Measurements from ENCODE around the gene IL21.

Gene IL21

DNA sequence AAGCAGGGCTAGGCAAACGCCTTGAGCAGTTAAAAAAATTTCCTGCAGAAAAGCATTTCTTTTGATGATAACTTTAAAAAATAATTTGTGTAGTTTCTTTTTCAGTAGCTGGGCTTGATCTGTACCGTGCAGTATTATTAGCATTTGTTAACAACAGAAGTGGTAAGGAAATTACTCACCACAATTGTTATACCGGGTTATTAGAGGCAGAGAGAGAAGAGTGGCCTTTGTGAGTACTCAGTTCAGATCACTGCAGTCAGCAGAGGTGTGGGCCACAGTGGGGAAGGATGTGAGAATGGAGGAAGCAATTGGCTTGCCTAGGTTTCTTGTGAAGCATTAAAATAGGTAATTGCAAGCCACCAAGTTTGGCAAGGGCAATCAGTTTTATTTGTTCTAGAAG, 14.3 kb upstream of the IL21 start:
- DNase-seq, result no peak
- intact Hi-C loops (cut with DNase I), result no loop called here

DNA sequence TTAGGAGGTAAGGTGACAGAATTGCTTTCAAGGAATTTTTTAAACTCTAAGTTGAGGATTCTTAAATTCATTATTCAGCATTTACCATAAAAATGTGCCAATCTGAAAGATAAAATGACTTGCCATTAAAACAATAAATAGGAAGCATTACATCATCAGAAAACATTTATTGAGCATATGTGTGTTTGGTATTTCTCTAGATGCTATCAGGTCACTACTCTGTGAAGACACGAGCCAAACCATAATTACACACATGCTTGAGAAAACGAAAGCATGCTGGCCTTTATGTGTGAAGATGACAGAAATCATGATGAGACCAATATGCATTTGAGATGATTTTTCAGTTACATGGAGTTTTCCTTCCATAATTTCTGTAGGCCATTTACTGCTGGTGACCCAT, 12.3 kb upstream of the IL21 start:
- intact Hi-C loops (cut with DNase I), result no loop called here
- DNase-seq, result no peak

GRCh38 chr4:122632396-122633143, 11.7 kb upstream of the IL21 start:
- intact Hi-C loops (cut with DNase I), result no loop called here
- DNase-seq, result no peak

GRCh38 chr4:122625156-122625555, 4.3 kb upstream of the IL21 start:
- intact Hi-C loops (cut with DNase I), result no loop called here
- DNase-seq, result no peak

DNA sequence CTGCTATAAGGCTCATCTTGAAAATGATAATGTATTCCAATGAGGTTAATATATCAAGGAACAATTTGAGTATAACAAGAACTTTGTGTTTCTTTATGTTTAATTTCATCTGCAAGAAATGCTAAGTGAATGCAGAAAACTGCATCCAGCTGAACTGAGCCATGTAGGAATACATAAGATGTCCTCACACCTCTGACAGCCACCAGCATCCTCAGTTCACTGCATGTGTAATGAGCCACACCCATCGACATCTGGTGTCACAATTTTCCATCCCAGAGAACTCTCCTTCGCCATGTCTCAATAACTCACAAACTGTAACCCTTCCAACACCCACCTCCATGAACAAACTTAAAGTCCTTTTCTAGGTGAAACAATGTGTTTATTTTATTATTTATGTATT, 3.3 kb upstream of the IL21 start:
- intact Hi-C loops (cut with DNase I), result no loop called here
- no peak for DNase-seq

GRCh38 chr4:122623637-122624166, 2.8 kb upstream of the IL21 start:
- no peak for DNase-seq
- intact Hi-C loops (cut with DNase I), result no loop called here

DNA sequence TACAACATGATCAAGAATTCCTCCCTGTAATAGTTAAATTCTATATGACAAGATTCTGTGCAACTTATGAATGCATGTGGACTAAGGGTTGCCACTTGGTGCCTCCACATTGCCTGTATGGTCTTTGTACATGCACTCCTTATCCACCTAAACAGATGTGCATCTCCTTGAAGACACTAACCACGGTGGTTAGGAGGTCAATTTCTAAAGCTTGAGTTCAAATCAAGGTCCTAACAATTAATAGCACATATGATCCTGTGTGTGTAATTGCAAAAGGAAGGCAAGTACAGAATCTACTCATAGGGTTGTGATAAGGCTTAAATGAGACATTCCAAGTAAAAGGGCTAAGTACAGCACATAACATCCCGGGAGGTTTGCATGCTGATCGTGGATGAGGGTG, 1.5 kb upstream of the IL21 start:
- no peak for DNase-seq
- intact Hi-C loops (cut with DNase I), result no loop called here

DNA sequence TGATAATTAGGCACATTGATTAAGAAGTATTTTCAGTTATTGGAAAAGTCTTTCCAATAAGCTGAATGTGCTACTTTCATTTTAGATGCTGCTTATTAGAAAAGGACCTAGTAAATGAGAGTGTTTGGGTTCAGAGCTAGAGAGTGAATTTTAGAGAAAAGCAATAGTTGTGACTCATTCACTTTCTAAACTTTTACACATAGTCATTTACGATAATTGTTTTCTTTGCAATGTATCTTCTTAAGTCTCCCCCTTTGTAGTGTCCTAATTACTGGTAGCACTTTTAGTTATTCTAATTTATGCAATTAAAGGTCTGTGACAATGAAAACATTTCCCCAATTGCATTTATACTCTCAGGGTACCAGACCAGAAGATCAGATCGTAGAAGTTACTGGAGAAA, 1.3 kb downstream of the IL21 start:
- intact Hi-C loops (cut with DNase I), result no loop called here

GRCh38 chr4:122617597-122618593, 3.0 kb downstream of the IL21 start:
- DNase-seq, result no peak
- intact Hi-C loops (cut with DNase I), result no loop called here

More for the DNA sequence above, 1.3 kb downstream of the IL21 start:
- DNase-seq, result no peak

DNA sequence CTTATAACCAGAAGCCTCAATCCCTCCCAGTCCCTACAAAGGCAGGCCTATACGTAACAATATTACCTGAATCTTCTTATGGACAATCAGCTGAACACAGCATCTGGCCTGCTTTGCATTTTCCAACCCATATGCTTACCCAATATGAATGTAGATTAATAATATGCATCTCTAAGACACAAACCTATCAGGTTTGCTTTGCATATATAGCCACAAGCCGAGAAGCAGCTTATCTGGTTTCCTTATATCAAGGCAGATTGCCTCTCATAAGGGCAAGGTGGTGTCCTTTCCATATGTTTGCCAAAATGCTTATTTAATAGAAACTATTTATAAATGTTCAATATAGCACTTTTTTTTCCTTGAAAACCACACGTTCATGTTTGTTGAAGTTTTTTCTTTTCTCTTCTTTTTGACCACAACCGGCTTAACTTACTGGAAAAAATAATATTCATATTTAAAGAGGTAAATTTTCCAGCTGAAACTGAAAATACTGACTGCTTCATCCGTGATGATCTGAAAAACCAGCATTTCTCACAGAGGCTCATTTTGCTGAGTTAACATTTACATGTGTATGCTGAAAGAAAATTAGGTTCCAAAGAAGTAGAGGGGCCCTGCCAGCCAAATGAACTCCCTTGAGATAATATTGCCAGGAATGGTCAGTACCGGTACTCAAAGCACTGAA, 3.8 kb downstream of the IL21 start:
- no peak for DNase-seq
- intact Hi-C loops (cut with DNase I), result no loop called here

GRCh38 chr4:122614621-122615020, 6.2 kb downstream of the IL21 start:
- intact Hi-C loops (cut with DNase I), result no loop called here
- DNase-seq, result no peak

GRCh38 chr4:122612540-122612939, 8.3 kb downstream of the IL21 start:
- intact Hi-C loops (cut with DNase I), result no loop called here
- no peak for DNase-seq

GRCh38 chr4:122606364-122607043, 14.4 kb downstream of the IL21 start:
- DNase-seq, result no peak
- intact Hi-C loops (cut with DNase I), result loop anchor here (10.0 kb wide), 1 partner anchor 328 kb away; no protein-coding TSS in a partner anchor

DNA sequence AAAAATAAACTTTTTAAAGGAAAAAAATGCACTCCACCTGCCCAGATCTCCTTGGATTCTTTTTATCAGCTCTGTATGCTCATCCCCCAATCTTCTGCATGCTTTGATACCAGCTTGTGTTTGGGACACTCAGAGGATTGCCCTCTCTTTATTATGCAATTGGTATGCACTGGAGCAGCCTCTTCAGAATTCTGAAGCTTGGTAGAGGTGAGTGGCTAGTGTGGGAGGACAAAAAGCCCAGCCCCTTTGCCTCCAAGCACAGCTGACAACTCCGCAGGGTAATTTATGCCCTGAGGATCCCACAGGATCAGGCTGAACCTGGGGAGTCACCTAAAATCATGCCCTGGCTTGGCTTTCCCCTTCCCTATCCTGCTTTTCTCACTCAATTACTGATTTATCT, 16.7 kb downstream of the IL21 start:
- intact Hi-C loops (cut with DNase I), result loop anchor here (5.0 to 10.0 kb wide), 2 partner anchors 113 to 331 kb away; no protein-coding TSS in a partner anchor
- DNase-seq, result no peak

DNA sequence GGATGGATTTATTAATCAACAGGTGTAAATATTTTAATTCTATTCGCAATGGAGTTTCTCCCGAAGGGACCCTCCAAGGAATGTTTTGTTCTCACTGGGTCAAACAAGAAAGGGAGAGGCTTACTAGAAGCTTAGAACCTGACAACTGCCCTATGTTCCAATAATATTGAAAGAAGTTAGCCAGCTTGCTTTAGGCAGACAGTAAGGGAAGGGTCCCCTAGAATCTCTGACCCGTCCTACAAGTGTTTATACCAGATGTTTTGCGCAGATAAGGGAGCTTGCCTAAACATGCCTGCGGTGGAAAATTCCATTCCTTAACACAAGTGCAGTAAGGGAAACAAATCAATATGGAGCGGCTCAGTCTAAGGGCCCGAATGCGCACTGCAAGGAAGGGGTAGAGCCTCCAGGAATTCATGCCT, 17.7 kb downstream of the IL21 start:
- DNase-seq, result no peak
- intact Hi-C loops (cut with DNase I), result loop anchor here (5.0 to 10.0 kb wide), 2 partner anchors 114 to 332 kb away; no protein-coding TSS in a partner anchor

DNA sequence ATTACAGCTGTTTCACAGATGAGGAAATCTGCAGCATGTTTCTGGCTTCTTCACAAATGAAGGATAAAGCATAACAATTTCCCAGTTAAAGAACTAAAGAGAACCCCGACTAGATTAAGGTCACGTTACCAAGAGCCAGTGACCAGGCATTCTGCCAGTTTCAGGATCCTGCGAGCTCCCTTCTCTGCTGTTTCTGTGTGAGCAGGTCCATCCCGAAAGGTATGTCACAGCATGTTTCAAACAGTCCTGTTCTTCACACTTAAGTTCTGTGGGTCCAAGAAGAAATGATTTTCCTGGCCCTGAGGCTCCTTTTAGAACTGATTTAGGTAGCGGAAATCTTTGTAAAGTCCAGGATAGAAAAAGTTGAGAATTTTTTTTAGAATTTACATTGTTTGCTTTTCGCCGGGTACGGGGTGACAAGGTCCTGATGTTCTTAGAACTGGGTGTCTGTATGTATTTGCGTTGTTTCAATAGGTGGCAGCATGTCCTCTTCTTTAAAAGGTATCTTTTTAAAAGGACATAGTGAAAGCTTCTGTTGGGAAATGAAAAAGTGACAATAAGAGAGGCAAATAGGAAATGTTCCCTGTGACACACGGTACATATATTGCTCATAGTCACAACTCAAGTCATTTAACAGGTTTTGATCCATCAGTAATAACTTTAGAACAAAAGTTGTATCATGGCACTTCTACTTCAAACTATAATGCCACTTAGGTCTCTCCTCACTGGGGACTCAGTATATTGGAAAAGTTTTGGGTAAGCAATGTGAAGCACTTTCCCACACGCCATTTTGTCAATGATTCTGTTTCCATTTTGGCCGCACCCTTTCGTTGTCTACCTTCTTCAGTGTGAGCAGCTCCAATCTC, 18.4 kb downstream of the IL21 start:
- intact Hi-C loops (cut with DNase I), result loop anchor here (5.0 to 10.0 kb wide), 2 partner anchors 115 to 332 kb away; no protein-coding TSS in a partner anchor
- no peak for DNase-seq

DNA sequence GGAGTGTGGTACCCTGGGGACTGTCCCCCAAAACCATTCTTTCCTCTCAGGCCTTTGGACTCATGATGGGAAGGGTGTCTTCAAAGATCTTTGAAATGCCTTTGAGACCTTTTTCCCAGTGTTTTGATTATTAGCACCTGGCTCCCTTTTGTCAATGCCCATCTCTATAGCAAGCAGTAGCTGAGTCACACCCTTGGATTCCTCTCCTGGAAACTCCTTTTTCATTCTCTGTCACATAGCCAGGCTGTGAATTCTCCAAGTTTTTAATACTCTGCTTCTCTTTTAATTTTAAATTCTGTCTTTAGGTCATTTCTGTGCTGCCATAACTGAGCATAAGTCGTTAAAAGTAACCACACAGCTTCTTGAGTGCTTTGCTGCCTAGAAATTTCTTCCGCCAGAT, 29.7 kb downstream of the IL21 start:
- DNase-seq, result no peak
- intact Hi-C loops (cut with DNase I), result no loop called here

GRCh38 chr4:122588453-122589238, 32.2 kb downstream of the IL21 start:
- DNase-seq, result no peak
- intact Hi-C loops (cut with DNase I), result no loop called here

Data from posterior cingulate gyrus (tissue), 11 donors.